Activated T-cell treated with anti-CD3 and anti-CD28 coated beads for 4 hours (primary cell): ENCODE data around the gene TMEM179.

Experiments used
- DNase-seq: peaks from one replicate; pipeline ENCODE4 v3.0.0-alpha.2; 2020

The TMEM179 gene

GRCh38 chr14:104567141-104567956 lies 37.2 kb downstream of the TMEM179 start:
- DNase-seq: no peak

GRCh38 chr14:104564744-104565679 lies 39.6 kb downstream of the TMEM179 start:
- DNase-seq: no peak

DNA sequence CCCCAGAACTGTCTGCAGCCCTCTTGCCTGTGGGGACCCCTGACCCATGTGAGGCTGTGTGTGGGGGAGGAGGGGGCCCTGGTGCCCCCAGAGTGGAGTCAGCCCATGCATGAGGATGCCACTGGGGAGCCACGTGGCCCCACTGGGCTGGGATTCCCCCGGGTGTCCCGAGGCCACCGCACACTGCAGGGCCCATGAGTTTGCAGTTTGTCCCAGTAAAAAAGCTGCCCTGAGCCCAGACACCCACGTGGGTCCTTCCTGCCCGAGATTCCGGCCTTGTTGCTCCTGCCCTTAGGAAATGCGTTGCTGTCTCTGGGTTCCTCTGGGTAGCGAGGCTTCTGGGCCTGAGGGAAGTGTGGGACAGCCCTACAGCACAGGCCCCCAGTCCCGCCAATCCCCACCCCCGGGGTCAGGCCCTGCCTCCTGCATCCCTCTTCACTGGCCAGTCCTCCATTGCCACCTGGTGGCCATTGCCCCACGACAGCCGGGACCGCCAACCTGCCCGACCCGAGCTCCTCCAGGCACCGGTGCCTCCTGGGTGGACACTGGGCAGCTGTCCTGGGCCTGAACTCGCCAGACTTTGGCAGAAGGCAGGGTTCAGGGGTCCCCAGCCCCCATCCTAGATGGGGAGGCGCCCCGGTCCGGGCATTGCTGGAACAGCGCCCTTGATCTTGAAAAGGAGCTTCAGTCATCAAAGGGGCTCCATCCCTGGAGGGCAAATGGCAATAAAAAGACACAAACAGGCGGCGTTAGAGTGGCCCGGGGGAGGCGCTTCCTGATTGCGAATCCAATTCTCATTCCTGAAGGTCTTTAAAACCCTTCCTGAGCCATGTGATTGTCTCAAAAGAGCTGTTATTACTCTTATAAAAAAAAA lies 40.6 kb downstream of the TMEM179 start:
- peak; percentile 50 for DNase-seq

DNA sequence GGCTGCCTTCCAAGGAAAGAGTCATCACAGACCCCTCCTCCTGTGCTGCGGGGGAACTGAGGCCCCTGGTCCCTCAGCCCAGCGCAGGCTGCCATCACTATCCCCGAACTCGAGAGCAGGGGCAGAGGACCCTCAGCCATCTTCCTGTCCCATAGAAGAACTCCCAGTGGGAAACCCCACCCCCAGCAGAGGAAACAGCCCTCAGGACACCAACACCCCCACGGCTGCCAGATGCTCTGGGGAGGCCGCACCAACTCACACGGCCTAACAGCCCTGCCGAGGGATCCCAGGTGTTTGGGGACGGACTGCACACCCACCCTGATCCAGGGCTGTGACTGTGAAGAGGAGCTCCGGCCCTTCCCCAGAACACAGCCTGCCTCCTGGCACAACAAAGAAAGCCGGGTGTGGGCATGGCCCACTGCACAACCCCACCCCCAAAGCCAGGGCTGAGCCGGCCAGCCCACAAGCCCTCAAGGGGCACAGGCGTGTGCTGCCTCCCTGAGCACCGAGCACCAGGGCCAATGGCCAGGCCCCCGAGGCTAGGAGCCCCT lies 41.3 kb downstream of the TMEM179 start:
- DNase-seq: no peak

DNA sequence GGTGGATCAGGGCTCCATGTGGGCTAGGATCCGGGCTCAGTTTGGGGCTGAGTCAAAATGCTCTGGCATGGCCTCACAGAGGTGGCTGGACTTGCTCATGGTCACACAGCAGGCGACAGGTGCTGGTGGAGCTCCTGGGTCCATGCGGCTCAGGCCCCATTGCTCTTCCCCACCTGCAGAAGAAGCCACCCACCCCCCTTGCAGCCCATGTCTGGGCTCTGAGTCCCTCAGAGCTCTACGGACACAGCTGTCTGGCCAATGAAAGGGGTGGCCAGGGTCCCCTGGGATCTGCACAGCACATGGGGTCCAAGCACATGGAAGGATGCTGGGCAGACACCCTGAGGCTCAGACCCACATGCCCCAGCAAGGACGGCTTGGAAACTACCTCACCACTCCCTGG lies 42.0 kb downstream of the TMEM179 start:
- no peak for DNase-seq

DNA sequence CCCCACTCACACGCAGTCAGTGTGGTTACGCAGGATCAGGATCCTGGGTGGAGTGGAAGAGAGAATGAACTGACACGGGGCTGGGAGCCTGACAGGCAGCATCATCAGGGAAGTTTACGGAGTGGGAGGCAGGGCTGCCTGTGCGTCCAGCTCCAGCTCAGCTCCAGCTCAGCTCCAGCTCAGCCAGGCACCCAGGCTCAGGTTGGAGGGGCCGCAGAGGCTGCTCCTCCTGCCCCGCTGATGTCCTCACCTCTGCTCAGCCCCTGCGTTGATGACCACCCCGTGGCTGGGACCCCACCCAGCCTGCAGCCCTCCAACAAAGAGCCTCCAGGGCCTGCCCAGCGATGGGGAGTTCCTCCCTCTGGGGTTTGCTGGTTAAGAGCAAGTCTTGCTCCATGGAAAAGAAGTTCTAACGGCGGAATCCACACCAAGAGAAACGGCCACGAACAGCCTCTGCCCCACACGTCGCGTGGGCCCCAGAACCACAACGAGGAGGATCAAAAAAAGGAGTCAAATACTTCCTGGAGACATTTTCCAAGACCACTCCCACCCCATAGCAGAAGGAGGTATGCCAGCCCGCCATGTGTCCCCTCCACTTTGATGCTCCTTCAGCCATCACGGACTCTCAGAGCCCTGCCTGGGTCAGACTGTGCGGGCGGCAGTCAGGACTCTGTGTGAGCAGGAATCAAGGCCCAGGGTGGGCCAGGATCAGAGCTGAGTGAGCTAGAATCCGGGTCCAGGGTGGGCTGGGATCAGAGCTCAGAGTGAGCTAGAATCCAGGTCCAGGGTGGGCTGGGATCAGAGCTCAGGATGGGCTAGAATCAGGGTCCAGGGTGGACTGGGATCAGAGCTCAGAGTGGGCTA lies 42.7 kb downstream of the TMEM179 start:
- no peak for DNase-seq

DNA sequence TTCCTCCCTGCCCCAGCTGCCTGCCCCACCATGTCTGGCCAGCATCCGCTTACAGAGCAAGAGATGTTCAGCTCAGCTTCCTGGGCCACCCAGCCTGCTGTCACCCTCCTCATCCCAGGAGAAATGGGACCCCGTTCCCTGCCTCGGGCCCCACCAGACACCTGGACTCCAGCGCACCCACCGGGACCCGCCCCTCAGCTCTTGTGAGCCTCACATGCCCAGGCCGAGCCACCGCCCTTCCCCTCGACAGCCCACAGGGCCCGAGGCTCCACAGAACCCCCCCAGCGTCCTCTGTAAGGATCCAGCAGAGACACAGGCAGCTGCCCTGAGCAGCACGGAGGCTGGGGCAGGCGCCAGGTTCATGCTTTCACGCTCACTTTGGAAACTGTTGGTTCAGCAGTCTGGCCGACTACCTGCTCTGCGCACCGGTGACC lies 43.4 kb downstream of the TMEM179 start:
- no peak for DNase-seq

GRCh38 chr14:104560586-104560945 lies 44.0 kb downstream of the TMEM179 start:
- no peak for DNase-seq

GRCh38 chr14:104559804-104560585 lies 44.6 kb downstream of the TMEM179 start:
- no peak for DNase-seq

DNA sequence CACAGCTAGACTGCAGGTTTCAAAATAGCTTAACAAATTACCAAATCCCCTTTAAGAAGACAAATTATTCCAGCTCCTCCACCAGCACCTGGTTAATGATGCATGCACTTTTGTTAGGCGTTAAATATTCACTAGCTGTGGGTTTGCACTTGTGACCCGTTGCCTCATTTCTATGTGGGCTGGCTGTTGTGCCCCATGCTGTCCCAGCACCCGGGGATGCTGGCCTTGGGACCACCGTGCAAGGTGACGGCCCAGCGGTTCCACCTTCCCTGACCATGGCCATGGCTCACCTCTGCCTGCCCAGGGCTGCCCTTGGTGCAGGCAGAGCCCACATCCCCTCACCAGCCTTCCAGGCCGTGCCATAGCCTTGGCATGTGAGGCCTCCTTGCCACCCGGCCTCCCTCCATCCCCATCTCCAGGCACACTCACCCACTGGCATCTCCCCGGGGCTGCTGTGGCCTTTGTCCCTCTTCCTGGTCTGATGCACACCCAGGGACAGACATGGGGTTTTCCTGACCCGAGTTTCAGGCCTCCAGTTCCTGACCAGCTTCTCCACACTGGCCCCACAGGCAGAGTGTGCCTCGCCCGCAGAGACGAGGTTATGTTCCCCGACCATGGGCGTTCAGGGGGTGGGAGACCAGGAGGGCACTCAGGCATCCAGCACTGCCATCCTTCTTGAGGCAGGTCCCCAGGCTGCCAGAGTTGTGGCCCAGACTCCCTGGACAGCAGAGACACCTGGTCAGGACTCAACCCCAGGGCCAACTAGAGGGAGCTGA lies 45.4 kb downstream of the TMEM179 start:
- DNase-seq: no peak

DNA sequence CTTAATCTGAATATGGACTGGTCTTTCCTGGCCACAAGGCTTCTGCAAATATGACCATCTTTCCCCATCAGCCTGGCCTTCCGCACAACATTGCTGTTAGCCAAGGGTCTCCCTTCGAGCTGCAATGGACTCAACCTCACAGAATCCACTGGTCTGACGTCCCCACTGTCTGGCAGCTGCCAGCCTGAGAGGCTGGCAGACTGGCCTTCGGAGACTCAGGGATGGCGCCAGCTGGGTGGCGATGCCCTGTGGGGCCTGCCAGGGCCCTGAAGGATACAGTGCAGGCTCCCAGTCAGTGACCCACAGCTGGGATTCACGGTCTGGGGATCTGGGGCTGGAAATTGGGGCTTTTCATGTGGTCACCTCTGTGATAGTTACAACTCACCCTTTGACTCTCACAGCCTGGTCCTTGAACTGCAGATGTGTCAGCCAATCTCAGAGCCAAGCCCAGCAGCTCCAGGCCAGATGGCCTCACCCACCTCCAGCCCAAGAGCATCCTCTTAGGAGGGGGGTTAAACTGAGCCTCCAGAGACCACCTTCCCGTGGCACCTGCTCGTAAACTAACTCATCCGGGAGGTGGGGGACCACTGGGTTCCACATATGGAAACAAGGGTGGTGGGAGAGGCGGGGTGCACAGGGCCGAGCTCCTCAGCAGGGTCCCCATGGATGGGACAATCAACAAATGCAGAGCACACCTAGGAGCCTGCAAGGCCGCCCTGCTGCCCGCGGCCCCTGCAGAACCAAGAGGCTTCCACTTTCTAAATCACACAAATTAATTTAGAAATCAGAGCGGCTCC lies 46.1 kb downstream of the TMEM179 start:
- no peak for DNase-seq

- no peak for DNase-seq
Measured at GRCh38 chr14:104557766-104558165, 46.8 kb downstream of the TMEM179 start.

DNA sequence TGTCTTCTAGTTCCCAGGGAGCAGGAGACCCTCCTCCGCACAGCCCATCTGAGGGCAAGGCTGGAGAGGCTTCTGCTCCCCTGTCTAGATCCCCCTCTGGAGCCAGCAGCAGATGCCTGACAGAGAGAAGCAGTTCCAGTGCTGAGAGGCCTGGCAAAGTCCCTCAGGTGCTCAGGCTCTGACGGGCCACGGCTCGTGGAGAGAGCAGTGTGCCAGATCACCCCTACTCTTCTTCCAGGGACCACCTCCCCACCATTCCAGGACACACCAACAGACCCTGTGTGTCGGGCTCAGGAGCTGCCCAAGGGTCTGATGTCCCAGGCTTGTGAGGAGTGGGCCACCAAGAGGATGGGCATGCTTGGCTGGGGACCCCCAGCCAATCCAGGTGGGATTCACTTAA lies 47.5 kb downstream of the TMEM179 start:
- no peak for DNase-seq

- DNase-seq: no peak
Measured at GRCh38 chr14:104556256-104557021, 48.1 kb downstream of the TMEM179 start.

GRCh38 chr14:104555430-104556255 lies 48.9 kb downstream of the TMEM179 start:
- no peak for DNase-seq

- DNase-seq: no peak
Measured at GRCh38 chr14:104554608-104555429, 49.8 kb downstream of the TMEM179 start.
